Measurements from ENCODE around the gene MGAT1.
"Not testable (repeated sequence)": the region's sequence is repeated elsewhere in the genome, so short reads cannot be mapped to it uniquely, and the experiment has no call there.

MGAT1 gene

GRCh38 chr5:180782748-180783147, 19.9 kb downstream of the MGAT1 start:
- H2AFZ ChIP-seq (ENCODE audit: low read length): no peak overlapping the region
- no peaks in the 10 kb centered on the region for H3K9me3 ChIP-seq (ENCODE audit: low read length)
- H4K20me1 ChIP-seq (ENCODE audit: insufficient read depth, low read length): no peaks in the 10 kb centered on the region

GRCh38 chr5:180781900-180782326, 20.7 kb downstream of the MGAT1 start:
- not testable (repeated sequence) for H3K27ac ChIP-seq (ENCODE audit: low read depth, low read length, poor library complexity, severe bottlenecking); H3K9ac ChIP-seq (ENCODE audit: low read length); H3K36me3 ChIP-seq (ENCODE audit: insufficient read depth, low read length); H2AFZ ChIP-seq (ENCODE audit: low read length); H3K9me3 ChIP-seq (ENCODE audit: low read length); H3F3A ChIP-seq (ENCODE audit: insufficient read depth, low read length); H3K9me2 ChIP-seq (ENCODE audit: low read depth, low read length); H3K27me3 ChIP-seq (ENCODE audit: insufficient read depth, low read length); H3K4me3 ChIP-seq (ENCODE audit: low read depth, low read length, poor library complexity, severe bottlenecking); H3K79me2 ChIP-seq (ENCODE audit: insufficient read depth, low read length); H3K4me2 ChIP-seq (ENCODE audit: low read length); H4K20me1 ChIP-seq (ENCODE audit: insufficient read depth, low read length)
- peaks cover 17% of the 10 kb centered on the region for H3K4me1 ChIP-seq (ENCODE audit: insufficient read depth, low read length, severe bottlenecking)

More at GRCh38 chr5:180782748-180783147, 19.9 kb downstream of the MGAT1 start:
- H3F3A ChIP-seq (ENCODE audit: insufficient read depth, low read length): no peaks in the 10 kb centered on the region
- no peaks in the 10 kb centered on the region for H3K36me3 ChIP-seq (ENCODE audit: insufficient read depth, low read length)
- no peaks in the 10 kb centered on the region for H3K79me2 ChIP-seq (ENCODE audit: insufficient read depth, low read length)
- no peaks in the 10 kb centered on the region; the same call in 1 of the 2 replicates for H3K27me3 ChIP-seq (ENCODE audit: insufficient read depth, low read length)
- no peaks in the 10 kb centered on the region for H3K9me2 ChIP-seq (ENCODE audit: low read depth, low read length)
- H3K4me3 ChIP-seq (ENCODE audit: low read depth, low read length, poor library complexity, severe bottlenecking): no peak overlapping the region
- H3K4me1 ChIP-seq (ENCODE audit: insufficient read depth, low read length, severe bottlenecking): peaks cover 20% of the 10 kb centered on the region
- H3K27ac ChIP-seq (ENCODE audit: low read depth, low read length, poor library complexity, severe bottlenecking): no peak overlapping the region
- no peak overlapping the region for H3K9ac ChIP-seq (ENCODE audit: low read length)
- TF ChIP-seq CTCF (IDR thresholded peaks at IDR 0.05; ENCODE audit: low read length): no peak
- no peak for TF ChIP-seq EZH2 (IDR thresholded peaks at IDR 0.05; ENCODE audit: borderline replicate concordance, low read length)
- no peak overlapping the region for H3K4me2 ChIP-seq (ENCODE audit: low read length)

GRCh38 chr5:180779985-180780610, 22.5 kb downstream of the MGAT1 start:
- Histone ChIP-seq H3K9ac (ENCODE audit: low read length) (no peak overlapping the region), H3K27ac (ENCODE audit: low read depth, low read length, poor library complexity, severe bottlenecking) (no peak overlapping the region), H3K79me2 (ENCODE audit: insufficient read depth, low read length) (no peaks in the 10 kb centered on the region), H3K4me2 (ENCODE audit: low read length) (no peak overlapping the region), H3K4me3 (ENCODE audit: low read depth, low read length, poor library complexity, severe bottlenecking) (no peak overlapping the region), H3K36me3 (ENCODE audit: insufficient read depth, low read length) (no peaks in the 10 kb centered on the region), H4K20me1 (ENCODE audit: insufficient read depth, low read length) (no peaks in the 10 kb centered on the region), H3K9me2 (ENCODE audit: low read depth, low read length) (no peaks in the 10 kb centered on the region), H3K9me3 (ENCODE audit: low read length) (no peaks in the 10 kb centered on the region), H2AFZ (ENCODE audit: low read length) (no peak overlapping the region), H3F3A (ENCODE audit: insufficient read depth, low read length) (no peaks in the 10 kb centered on the region), H3K27me3 (ENCODE audit: insufficient read depth, low read length) (no peaks in the 10 kb centered on the region; the same call in 1 of the 2 replicates), H3K4me1 (ENCODE audit: insufficient read depth, low read length, severe bottlenecking) (no peaks in the 10 kb centered on the region)
- TF ChIP-seq EZH2 (IDR thresholded peaks at IDR 0.05; ENCODE audit: borderline replicate concordance, low read length) (no peak), CTCF (IDR thresholded peaks at IDR 0.05; ENCODE audit: low read length) (no peak)

- Histone ChIP-seq H4K20me1 (ENCODE audit: insufficient read depth, low read length) (no peaks in the 10 kb centered on the region), H3K9me2 (ENCODE audit: low read depth, low read length) (no peaks in the 10 kb centered on the region), H3K27ac (ENCODE audit: low read depth, low read length, poor library complexity, severe bottlenecking) (no peak overlapping the region), H3K4me1 (ENCODE audit: insufficient read depth, low read length, severe bottlenecking) (no peaks in the 10 kb centered on the region), H3K36me3 (ENCODE audit: insufficient read depth, low read length) (no peaks in the 10 kb centered on the region), H3F3A (ENCODE audit: insufficient read depth, low read length) (no peaks in the 10 kb centered on the region), H3K4me2 (ENCODE audit: low read length) (no peak overlapping the region), H3K4me3 (ENCODE audit: low read depth, low read length, poor library complexity, severe bottlenecking) (no peak overlapping the region), H2AFZ (ENCODE audit: low read length) (no peak overlapping the region), H3K27me3 (ENCODE audit: insufficient read depth, low read length) (no peaks in the 10 kb centered on the region; the same call in 1 of the 2 replicates), H3K79me2 (ENCODE audit: insufficient read depth, low read length) (no peaks in the 10 kb centered on the region), H3K9ac (ENCODE audit: low read length) (no peak overlapping the region), H3K9me3 (ENCODE audit: low read length) (no peaks in the 10 kb centered on the region)
- TF ChIP-seq CTCF (IDR thresholded peaks at IDR 0.05; ENCODE audit: low read length) (no peak), EZH2 (IDR thresholded peaks at IDR 0.05; ENCODE audit: borderline replicate concordance, low read length) (no peak)
Measured at GRCh38 chr5:180777475-180777874, 25.1 kb downstream of the MGAT1 start.

Measured in OCI-LY1 (cell line).